ENCODE results near the gene PPP2R3B. TPM values are rescaled to one million over a fixed set of nuclear protein-coding genes. Genes with fewer than 3 reads are reported as not detected.

Gene PPP2R3B
- total and polyA plus RNA-seq, 2 donors (not counting 1 experiment from before 2014, with no cell fraction given) = 43.3 to 47.6 TPM

DNA sequence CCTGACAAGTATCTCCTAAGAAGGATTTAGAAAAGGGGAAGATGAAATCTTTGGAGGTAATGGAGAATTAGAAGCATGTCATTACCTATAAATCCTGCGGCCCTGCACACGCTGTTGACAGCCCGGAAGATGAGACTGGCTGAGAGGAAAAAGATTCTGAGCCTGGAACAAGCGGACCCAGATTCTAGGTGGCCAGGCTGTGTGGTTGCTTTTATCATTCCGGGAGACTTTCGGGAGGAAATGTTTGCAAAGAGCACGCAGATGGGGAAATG is 5.8 kb upstream of the PPP2R3B start:
- Histone ChIP-seq H4K20me1 (ENCODE audit: control insufficient read depth, insufficient read depth, low read length, poor library complexity, severe bottlenecking) (no peaks in the 10 kb centered on the region), H3K27me3 (replicated peaks in 1 of 4; ENCODE audit: control extremely low read depth in 1 of 4, control insufficient read depth in 3 of 4, insufficient read depth in 4 of 4, low read length in 3 of 4) (no peaks in the 10 kb centered on the region), H3K4me1 (ENCODE audit: control insufficient read depth in 2 of 2, insufficient read depth in 2 of 2, low read length in 2 of 2) (peaks cover 3 to 5% of the 10 kb centered on the region in 2 donors), H3K4me2 (replicated peaks; ENCODE audit: low read depth, low read length, poor library complexity, severe bottlenecking) (no peak overlapping the region), H3K27ac (ENCODE audit: low read length in 2 of 2) (no peak overlapping the region), H3K36me3 (replicated peaks in 1 of 2; ENCODE audit: control extremely low read depth in 1 of 2, control insufficient read depth in 1 of 2, extremely low read depth in 1 of 2, insufficient read depth in 2 of 2, low read length in 1 of 2) (no peaks in the 10 kb centered on the region), H3K4me3 (ENCODE audit: control extremely low read depth in 1 of 5, extremely low read depth in 1 of 5, insufficient read depth in 1 of 5, low read depth in 2 of 5, low read length in 4 of 5) (no peak overlapping the region), H3K9ac (ENCODE audit: low read length) (no peak overlapping the region), H3K9me3 (ENCODE audit: control extremely low read depth in 1 of 3, control insufficient read depth in 2 of 3, insufficient read depth in 1 of 3, low read length in 2 of 3) (peaks cover 0 to 6% (median 0%) of the 10 kb centered on the region in 3 donors), H3K79me2 (ENCODE audit: control insufficient read depth, insufficient read depth, low read length) (no peaks in the 10 kb centered on the region), H2AFZ (ENCODE audit: insufficient read depth, low read depth, low read length, poor library complexity, severe bottlenecking) (no peak overlapping the region)
- no peak for DNase-seq
- Mint-ChIP-seq H3K4me3 (no peak overlapping the region), H3K27me3 (no peaks in the 10 kb centered on the region), H3K9me3 (ENCODE audit: insufficient read depth) (no peaks in the 10 kb centered on the region), H3K27ac (no peak overlapping the region), H3K4me1 (peaks cover 2% of the 10 kb centered on the region)
- no peak for TF ChIP-seq EZH2 (IDR thresholded peaks at IDR 0.05; ENCODE audit: borderline replicate concordance, insufficient read depth, low read depth, low read length, poor library complexity, severe bottlenecking)
- TF ChIP-seq, protein P1, sequence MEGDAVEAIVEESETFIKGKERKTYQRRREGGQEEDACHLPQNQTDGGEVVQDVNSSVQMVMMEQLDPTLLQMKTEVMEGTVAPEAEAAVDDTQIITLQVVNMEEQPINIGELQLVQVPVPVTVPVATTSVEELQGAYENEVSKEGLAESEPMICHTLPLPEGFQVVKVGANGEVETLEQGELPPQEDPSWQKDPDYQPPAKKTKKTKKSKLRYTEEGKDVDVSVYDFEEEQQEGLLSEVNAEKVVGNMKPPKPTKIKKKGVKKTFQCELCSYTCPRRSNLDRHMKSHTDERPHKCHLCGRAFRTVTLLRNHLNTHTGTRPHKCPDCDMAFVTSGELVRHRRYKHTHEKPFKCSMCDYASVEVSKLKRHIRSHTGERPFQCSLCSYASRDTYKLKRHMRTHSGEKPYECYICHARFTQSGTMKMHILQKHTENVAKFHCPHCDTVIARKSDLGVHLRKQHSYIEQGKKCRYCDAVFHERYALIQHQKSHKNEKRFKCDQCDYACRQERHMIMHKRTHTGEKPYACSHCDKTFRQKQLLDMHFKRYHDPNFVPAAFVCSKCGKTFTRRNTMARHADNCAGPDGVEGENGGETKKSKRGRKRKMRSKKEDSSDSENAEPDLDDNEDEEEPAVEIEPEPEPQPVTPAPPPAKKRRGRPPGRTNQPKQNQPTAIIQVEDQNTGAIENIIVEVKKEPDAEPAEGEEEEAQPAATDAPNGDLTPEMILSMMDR (IDR thresholded peaks at IDR 0.05) = no peak
- ChIA-PET POLR2A (no interaction called here), CTCF (no interaction called here)
- no peak for ATAC-seq (ENCODE audit: low read depth)
- WGBS (ENCODE audit: insufficient coverage) = 96% methylated on average over 7 of the region's 7 CpGs
- intact Hi-C loops (cut with micrococcal nuclease) = no loop called here

- H3K4me1 ChIP-seq (ENCODE audit: control insufficient read depth in 2 of 2, insufficient read depth in 2 of 2, low read length in 2 of 2) = peaks cover 4 to 7% of the 10 kb centered on the region in 2 donors
- DNase-seq (no peak), ATAC-seq (ENCODE audit: low read depth) (no peak)
- no peaks in the 10 kb centered on the region for H3K27me3 ChIP-seq (replicated peaks in 1 of 4; ENCODE audit: control extremely low read depth in 1 of 4, control insufficient read depth in 3 of 4, insufficient read depth in 4 of 4, low read length in 3 of 4)
- H3K36me3 ChIP-seq (replicated peaks in 1 of 2; ENCODE audit: control extremely low read depth in 1 of 2, control insufficient read depth in 1 of 2, extremely low read depth in 1 of 2, insufficient read depth in 2 of 2, low read length in 1 of 2) = no peaks in the 10 kb centered on the region
- H3K4me2 ChIP-seq (replicated peaks; ENCODE audit: low read depth, low read length, poor library complexity, severe bottlenecking) = no peak overlapping the region
- H3K9me3 ChIP-seq (ENCODE audit: control extremely low read depth in 1 of 3, control insufficient read depth in 2 of 3, insufficient read depth in 1 of 3, low read length in 2 of 3) = peaks cover 0 to 6% (median 0%) of the 10 kb centered on the region in 3 donors
- H3K27ac Mint-ChIP-seq = no peak overlapping the region
- no peak overlapping the region for H3K4me3 ChIP-seq (ENCODE audit: control extremely low read depth in 1 of 5, extremely low read depth in 1 of 5, insufficient read depth in 1 of 5, low read depth in 2 of 5, low read length in 4 of 5)
- H2AFZ ChIP-seq (ENCODE audit: insufficient read depth, low read depth, low read length, poor library complexity, severe bottlenecking) = no peak overlapping the region
- no peaks in the 10 kb centered on the region for H4K20me1 ChIP-seq (ENCODE audit: control insufficient read depth, insufficient read depth, low read length, poor library complexity, severe bottlenecking)
- 95% methylated on average over 29 of the region's 34 CpGs for WGBS (ENCODE audit: insufficient coverage)
- intact Hi-C loops (cut with micrococcal nuclease) = no loop called here
- CTCF ChIA-PET = no interaction called here
- TF ChIP-seq EZH2 (IDR thresholded peaks at IDR 0.05; ENCODE audit: borderline replicate concordance, insufficient read depth, low read depth, low read length, poor library complexity, severe bottlenecking) = no peak
- TF ChIP-seq, protein P1 (IDR thresholded peaks at IDR 0.05) = no peak
- POLR2A ChIA-PET = no interaction called here
- no peak overlapping the region for H3K27ac ChIP-seq (ENCODE audit: low read length in 2 of 2)
- no peaks in the 10 kb centered on the region for H3K79me2 ChIP-seq (ENCODE audit: control insufficient read depth, insufficient read depth, low read length)
- H3K9me3 Mint-ChIP-seq (ENCODE audit: insufficient read depth) = no peaks in the 10 kb centered on the region
- H3K4me1 Mint-ChIP-seq = peaks cover 7% of the 10 kb centered on the region
- H3K27me3 Mint-ChIP-seq = no peaks in the 10 kb centered on the region
- H3K4me3 Mint-ChIP-seq = no peak overlapping the region
- H3K9ac ChIP-seq (ENCODE audit: low read length) = no peak overlapping the region
Measured at GRCh38 chrX:391717-392574, 5.2 kb upstream of the PPP2R3B start.
